ENCODE results near the gene PLD2.

PLD2 gene

DNA sequence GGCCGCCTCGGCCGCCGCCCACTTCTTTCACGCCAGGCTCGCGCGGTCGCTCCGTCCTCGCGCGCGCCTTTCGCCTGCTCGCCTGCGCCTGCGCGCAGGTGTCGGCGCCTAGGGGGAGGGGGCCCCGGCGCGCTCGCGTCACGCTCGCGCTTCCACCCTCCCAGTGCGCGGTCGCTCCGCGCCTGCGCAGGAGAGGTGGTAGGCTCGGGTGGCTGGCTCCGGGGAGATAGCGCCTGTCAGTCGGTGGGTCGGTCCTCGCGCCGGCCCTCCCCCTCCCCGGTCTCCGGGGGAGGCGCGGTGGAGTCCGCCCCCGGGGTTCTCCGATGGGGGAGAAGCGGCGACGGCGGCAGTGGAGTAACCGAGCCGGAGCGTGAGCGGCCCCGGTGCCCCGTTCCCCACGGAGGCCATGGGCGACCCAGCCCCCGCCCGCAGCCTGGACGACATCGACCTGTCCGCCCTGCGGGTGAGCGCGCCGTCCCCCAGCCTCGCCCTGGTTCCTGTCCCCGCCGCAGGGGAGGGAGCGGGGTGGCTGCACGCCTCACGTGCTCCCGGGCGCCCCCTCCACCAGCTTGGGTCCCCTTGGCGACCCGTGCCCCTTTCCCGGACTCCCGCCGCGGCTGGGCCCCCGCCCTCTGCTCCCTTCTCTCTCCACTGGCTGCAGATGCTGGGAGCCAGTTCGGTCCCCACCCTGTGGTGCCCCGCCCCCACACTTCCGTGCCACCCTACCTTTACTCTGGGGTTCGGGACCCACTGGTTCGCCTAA, 26.4 kb downstream of the PLD2 start, which contains the start of gene MINK1:
Gene MINK1, plus strand, starts transcription at position 163 of the 763 bp plus-strand sequence. Its CDS starts 244 bp downstream, at position 407.
- peak; percentile 66 to 82 (median 81) for DNase-seq (ENCODE audit: low read depth in 2 of 3, low spot score in 1 of 3)

DNA sequence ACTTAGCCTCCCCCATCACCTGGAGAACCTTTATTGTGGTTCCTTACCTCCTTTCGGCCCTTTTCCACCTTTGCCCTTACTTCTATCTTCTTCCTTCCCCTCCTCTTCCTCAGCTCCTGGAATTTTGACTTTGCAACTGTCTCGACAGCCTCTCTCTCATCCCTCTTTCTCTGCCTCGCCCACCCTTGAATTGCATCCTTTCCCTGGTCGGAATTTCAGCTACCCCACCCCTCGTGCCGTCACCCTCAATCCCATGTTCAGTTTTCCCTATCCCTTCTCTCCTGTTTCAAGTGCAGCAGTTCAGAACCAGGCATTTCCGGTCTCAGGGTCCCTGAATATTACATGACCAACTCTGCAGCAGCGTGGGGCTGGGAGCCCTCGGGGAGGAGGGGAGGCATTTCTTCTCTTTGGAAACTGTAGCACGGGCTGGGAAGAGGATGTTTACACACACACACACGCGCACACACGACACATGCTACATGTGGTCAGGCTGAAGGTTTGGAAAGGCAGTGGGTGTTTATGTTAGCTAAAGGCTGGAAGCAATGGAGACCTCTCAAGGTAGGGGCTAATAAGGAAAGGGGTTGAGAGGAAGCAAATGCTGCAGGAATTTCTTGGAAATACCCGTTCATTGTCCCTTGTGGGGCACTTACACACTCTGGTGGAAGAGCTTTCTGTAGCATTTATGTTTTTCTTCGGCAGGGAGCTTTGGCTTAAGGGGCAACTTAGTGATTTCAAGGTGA, 27.2 kb downstream of the PLD2 start:
- no peak for DNase-seq (ENCODE audit: low read depth in 2 of 3, low spot score in 1 of 3)

- DNase-seq (ENCODE audit: low read depth in 2 of 3, low spot score in 1 of 3) = no peak
Measured at GRCh38 chr17:4834681-4835020, 27.7 kb downstream of the PLD2 start.

- DNase-seq (ENCODE audit: low read depth in 2 of 3, low spot score in 1 of 3) = no peak
Measured at GRCh38 chr17:4836221-4836620, 29.3 kb downstream of the PLD2 start.

GRCh38 chr17:4837471-4838308, 30.7 kb downstream of the PLD2 start:
- DNase-seq (ENCODE audit: low read depth in 2 of 3, low spot score in 1 of 3) = no peak

- no peak for DNase-seq (ENCODE audit: low read depth in 2 of 3, low spot score in 1 of 3)
Measured at GRCh38 chr17:4838309-4838785, 31.4 kb downstream of the PLD2 start.

- DNase-seq (ENCODE audit: low read depth in 2 of 3, low spot score in 1 of 3) = no peak
Measured at GRCh38 chr17:4839221-4839620, 32.3 kb downstream of the PLD2 start.

- DNase-seq (ENCODE audit: low read depth in 2 of 3, low spot score in 1 of 3) = no peak
Measured at GRCh38 chr17:4839965-4840892, 33.3 kb downstream of the PLD2 start.

DNA sequence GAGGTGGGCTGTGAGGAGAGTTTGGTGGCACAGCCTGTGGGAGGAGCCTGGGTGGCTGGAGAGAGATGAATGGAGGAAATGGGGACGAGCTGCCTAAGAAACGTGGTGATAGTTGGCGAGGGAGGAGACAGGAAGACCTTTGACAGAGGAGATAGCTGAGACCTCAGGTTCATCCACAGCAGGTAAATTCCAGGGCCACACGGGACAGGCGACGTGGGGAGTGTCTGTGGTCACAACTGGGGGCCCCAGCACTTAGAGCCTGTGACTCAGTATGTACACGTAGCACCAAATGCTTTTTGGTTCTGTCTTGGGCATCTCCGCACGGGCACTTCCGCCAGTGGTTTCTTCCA, 33.9 kb downstream of the PLD2 start:
- peak in 1 of 3 donors; percentile 12 for DNase-seq (ENCODE audit: low read depth in 2 of 3, low spot score in 1 of 3)

- no peak for DNase-seq (ENCODE audit: low read depth in 2 of 3, low spot score in 1 of 3)
Measured at GRCh38 chr17:4842376-4842775, 35.4 kb downstream of the PLD2 start.

DNA sequence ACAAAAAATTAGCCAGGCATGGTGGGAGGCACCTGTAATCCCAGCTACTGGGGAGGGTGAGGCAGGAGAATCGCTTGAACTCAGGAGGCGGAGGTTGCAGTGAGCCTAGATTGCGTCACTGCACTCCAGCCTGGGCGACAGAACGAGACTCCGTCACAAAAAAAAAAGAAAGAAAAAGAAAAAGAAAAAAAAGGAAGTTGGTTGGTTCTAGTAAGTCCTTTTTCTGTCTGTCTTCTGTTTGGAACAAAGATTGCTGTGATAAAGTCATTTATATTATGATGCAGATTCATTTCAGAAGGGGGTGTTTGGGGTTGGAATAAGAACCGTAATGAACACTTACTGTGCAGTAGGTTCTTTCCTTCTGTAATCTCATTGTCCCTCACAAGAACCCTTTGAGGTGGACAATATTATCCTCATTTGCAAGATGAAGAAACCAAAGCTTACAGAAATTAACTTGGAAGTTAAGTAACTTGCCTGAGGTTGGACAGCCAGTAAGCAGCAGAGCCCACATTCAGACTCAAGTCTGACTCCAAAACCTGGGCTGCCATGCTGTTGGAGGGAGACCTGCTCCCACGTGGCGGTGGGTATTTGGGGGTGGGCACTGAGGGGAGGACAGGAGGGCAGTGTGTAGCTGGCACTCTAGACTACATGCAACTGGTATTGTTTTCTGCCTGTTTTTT, 36.5 kb downstream of the PLD2 start:
- DNase-seq (ENCODE audit: low read depth in 2 of 3, low spot score in 1 of 3) = no peak

GRCh38 chr17:4845118-4845517, 38.2 kb downstream of the PLD2 start:
- DNase-seq (ENCODE audit: low read depth in 2 of 3, low spot score in 1 of 3) = no peak

DNA sequence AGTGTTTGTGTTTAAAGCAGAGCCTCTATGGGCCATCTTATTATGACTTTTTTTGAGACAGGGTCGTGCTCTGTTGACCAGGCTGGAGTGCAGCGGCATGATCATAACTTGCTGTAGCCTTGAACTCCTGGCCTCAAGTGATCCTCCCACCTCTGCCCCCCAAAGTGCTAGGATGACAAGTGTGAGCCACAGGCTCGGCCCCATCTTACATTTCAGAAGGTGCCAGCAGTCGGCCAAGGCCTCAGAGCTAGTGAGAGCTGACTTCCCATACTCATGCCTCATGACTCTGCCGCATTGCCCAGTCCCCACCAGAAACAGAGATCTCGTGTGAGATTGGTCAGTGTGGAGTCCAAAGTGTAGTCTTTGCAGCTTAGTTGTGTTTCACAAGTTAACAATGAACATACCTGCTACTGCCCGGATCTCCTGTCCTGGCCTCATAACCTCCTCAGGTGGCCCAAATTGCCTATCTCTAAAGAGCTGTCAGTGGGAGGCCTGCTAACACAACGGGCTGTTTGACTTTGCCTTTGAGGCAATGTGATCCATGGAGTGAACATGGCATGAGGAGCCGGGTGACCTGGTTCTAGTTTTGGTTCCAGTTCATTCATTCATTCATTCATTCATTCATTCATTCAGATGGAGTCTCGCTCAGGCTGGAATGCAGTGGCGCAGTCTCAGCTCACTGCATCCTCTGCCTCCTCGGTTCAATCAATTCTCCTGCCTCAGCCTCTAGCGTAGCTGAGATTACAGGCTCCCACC, 39.9 kb downstream of the PLD2 start:
- no peak for DNase-seq (ENCODE audit: low read depth in 2 of 3, low spot score in 1 of 3)

DNA sequence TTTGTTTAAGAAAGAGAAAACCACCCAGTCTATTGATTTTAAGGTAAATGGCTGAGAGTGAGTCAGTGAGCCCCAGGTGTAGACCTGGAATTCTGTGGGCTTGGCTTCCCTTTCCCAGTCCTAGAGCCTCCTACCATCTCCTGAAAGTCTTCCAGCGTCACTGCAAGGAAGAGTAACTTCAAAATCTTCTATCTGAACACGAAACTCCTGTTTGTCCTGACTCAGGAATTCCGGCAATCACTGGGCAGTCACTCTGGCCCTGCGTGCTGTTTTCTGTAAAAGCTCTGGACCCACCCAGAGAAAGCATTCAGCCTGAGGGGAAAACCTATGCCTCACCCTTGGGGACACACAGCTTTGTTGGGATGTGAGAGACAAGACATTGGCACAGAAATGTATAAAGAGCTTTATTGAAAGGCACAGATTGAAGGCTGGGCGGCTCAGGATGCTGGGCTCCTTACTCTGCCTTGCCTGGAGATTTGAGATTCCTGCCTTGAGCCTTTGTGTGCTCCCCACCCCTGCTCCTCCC, 42.1 kb downstream of the PLD2 start:
- DNase-seq (ENCODE audit: low read depth in 2 of 3, low spot score in 1 of 3) = no peak

DNA sequence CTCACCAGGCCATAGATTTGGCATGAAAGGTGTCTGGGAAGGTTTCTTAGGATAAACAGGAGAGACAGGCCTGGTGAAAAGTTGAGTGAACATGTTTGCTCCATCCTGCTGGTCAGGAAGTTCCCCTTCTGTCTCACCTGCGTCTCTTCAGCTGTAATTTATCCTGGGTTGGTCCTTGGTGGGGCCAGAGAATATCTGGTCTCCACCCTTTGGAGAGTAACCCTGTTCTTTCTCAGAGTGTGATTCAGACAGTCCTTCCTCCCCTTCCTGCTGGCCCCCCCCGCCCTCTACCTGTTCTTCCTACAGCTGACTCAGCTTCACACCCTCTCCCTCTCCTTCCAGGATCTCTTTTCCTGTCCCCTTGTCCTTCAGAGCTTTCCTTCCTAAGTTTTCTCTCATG, 43.3 kb downstream of the PLD2 start:
- DNase-seq (ENCODE audit: low read depth in 2 of 3, low spot score in 1 of 3) = no peak

DNA sequence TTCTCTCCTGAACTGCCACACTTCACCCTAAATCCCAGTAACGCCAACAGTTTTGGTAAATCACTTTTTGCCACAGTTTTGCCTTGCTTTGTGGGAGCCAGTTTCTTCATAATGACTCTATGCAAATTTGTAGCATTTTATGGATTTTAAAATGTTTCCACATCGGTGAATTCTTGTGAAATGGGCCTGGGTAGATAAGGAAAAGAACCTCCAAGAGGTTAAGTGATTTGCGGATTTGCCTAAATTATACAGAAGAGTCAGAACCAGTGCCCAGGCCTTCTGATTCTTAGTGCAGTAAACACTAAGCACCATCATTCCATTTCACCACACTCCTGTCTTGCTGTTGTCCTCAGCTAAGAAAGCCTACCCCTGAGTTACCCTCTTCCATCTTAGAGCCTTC, 44.1 kb downstream of the PLD2 start:
- no peak for DNase-seq (ENCODE audit: low read depth in 2 of 3, low spot score in 1 of 3)

- no peak for DNase-seq (ENCODE audit: low read depth in 2 of 3, low spot score in 1 of 3)
Measured at GRCh38 chr17:4852567-4853207, 45.7 kb downstream of the PLD2 start.

GRCh38 chr17:4853208-4853671, 46.3 kb downstream of the PLD2 start:
- no peak for DNase-seq (ENCODE audit: low read depth in 2 of 3, low spot score in 1 of 3)
